Brain microvascular endothelial cell (primary cell): ENCODE measurements around the gene SYT2.
A peak's percentile ranks its signal among the peaks of the same experiment; 100 is the strongest.
"Not testable (repeated sequence)": the region's sequence is repeated elsewhere in the genome, so short reads cannot be mapped to it uniquely, and the experiment has no call there.

Experiments used
- DNase-seq: peaks from one replicate; pipeline ENCODE4 v3.0.0-alpha.2; 2020
- H3K27ac ChIP-seq: fragments of 250-450 bp; sonication (Bioruptor Pico); 2 replicates; pipeline ENCODE4 v1.5.1; 2020; ENCODE audit warnings: mild to moderate bottlenecking, moderate library complexity
- H3K27me3 ChIP-seq: fragments of 250-450 bp; sonication (Bioruptor Pico); replicated peaks from 2 replicates; pipeline ENCODE4 v1.5.1; 2020; ENCODE audit warnings: mild to moderate bottlenecking
- H3K36me3 ChIP-seq: fragments of 250-450 bp; sonication (Bioruptor Pico); replicated peaks from 2 replicates; pipeline ENCODE4 v1.5.1; 2020; ENCODE audit warnings: mild to moderate bottlenecking
- H3K4me3 ChIP-seq: 2 replicates; pipeline ENCODE4 v1.5.1; 2011; ENCODE audit warnings: low read depth, mild to moderate bottlenecking, control low read depth, low read length, moderate library complexity
- CTCF ChIP-seq: IDR thresholded peaks from 2 replicates; pipeline ENCODE4 v1.5.1; 2011; ENCODE audit warnings: low read depth, mild to moderate bottlenecking, moderate library complexity, low read length, control low read depth, inconsistent platforms; ENCODE audit errors: missing control alignments
- in situ Hi-C: cut with HindIII; loops from 2 replicates; pipeline ENCODE4 v1.10.0; 2017; ENCODE audit warnings: low sequenced_read_pairs, low pct_ligation_motif_present

Gene SYT2

GRCh38 chr1:202621446-202621845 is 88.8 kb downstream of the SYT2 start:
- in situ Hi-C loops = no loop called here
- no peak overlapping the region for H3K27ac ChIP-seq
- no peak for TF ChIP-seq CTCF
- no peak for DNase-seq
- H3K36me3 ChIP-seq = no peaks in the 10 kb centered on the region
- no peak overlapping the region for H3K4me3 ChIP-seq
- H3K27me3 ChIP-seq = no peaks in the 10 kb centered on the region

- H3K27me3 ChIP-seq, H3K4me3 ChIP-seq, H3K27ac ChIP-seq, in situ Hi-C loops, H3K36me3 ChIP-seq, DNase-seq: not testable (repeated sequence)
Observed at GRCh38 chr1:202620036-202620435, 90.2 kb downstream of the SYT2 start.

- in situ Hi-C loops = no loop called here
- TF ChIP-seq CTCF = no peak
- H3K36me3 ChIP-seq = no peaks in the 10 kb centered on the region
- H3K27ac ChIP-seq = no peak overlapping the region
- H3K27me3 ChIP-seq = no peaks in the 10 kb centered on the region
- no peak overlapping the region for H3K4me3 ChIP-seq
- no peak for DNase-seq
Observed at GRCh38 chr1:202619505-202619904, 90.7 kb downstream of the SYT2 start.

DNA sequence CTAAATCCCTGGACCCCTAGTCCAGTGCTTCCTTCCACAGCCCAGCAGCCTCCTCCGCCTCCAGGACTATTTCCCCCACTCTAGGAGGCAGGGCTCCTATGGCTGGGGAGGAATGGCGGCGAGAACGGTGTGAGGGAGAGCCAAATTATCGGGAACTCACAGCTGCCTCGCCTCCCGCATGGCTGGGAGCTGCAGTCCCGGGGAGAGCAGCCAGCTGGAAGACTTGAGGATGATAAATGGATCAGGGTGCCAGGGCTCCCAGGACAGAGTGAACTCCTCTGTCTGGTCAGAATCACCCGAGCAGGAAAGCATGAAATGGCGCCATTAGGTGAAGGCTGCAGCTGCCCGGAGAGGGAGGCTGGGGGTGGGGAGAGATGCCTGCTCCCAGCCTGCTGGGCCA is 91.2 kb downstream of the SYT2 start:
- H3K27me3 ChIP-seq, H3K4me3 ChIP-seq, H3K36me3 ChIP-seq, in situ Hi-C loops, H3K27ac ChIP-seq, DNase-seq: not testable (repeated sequence)

DNA sequence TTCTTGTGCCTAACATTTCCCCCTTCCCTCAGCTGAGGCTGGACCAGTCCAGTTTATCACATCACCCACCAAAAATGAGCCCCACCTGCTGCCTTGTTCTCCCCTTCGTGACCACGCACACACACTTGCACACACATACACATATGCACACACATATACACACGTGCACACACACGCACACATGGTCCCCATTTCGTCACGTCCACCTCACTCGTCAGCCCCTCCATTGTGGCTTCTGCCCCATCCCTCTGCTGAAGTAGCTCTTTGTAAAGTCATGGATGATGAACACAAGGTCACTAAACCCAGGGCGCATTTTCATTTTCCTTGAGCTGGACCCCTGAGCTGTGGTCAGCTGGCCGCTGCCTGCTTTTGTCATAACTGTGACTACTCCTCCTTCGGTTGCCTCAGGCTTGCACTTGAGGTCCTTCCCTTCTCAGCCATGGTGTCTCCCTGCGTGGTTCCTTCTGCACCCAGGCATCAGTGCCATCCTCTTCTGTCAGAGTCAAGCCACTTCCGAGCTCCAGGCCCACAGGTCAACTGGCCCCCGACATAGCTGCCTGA is 93.8 kb downstream of the SYT2 start:
- Histone ChIP-seq H3K4me3 (no peak overlapping the region), H3K36me3 (no peaks in the 10 kb centered on the region), H3K27ac (no peak overlapping the region), H3K27me3 (no peaks in the 10 kb centered on the region)
- no peak for DNase-seq
- in situ Hi-C loops = no loop called here
- no peak for TF ChIP-seq CTCF

GRCh38 chr1:202615501-202616354 is 94.5 kb downstream of the SYT2 start:
- no peaks in the 10 kb centered on the region for H3K36me3 ChIP-seq
- no peak for TF ChIP-seq CTCF
- H3K4me3 ChIP-seq = no peak overlapping the region
- H3K27me3 ChIP-seq = no peaks in the 10 kb centered on the region
- no peak overlapping the region for H3K27ac ChIP-seq
- DNase-seq = peak; percentile 53
- in situ Hi-C loops = no loop called here

GRCh38 chr1:202615208-202615500 is 95.1 kb downstream of the SYT2 start:
- H3K27me3 ChIP-seq, DNase-seq, H3K36me3 ChIP-seq, H3K4me3 ChIP-seq, H3K27ac ChIP-seq, in situ Hi-C loops: not testable (repeated sequence)

DNA sequence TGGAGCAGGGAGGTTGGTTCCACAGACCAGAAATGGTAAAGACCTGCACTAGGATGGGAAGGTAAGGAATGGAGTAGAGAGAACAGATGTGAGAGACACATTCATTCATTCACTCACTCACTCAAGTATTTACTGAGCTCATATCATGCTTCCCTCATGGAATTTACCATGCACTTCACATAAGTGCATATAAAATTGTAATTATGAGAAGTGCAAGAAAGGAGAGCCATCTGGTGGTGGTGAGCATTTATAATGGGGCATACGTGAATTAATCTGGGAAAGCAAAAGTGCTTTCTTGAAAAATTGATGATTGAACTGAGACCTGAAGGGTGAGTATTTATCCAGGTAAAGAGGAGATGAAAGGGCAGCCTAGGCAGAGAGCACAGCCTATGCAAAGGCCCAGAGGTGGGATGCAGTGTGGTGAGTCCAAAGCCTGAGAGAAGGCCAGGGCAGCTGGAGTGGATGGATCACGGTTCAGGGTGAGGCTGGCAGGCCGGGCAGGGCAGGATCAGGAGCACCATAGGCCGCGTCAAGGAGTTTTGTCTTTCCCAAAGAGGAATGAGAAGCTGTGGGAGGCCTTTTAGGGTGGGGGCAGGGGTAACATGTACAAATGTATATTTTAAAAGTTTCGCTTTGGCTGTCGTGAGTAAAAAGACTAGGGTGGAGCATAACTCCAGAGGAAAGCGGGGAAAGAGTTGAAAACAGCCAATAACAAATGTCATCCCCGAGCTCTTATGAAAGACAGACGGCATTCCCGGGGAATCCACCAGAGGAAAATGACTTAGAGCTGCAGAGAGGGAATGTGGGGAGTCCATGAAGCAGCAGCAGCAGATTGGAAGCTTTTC is 95.7 kb downstream of the SYT2 start:
- H3K27ac ChIP-seq, H3K4me3 ChIP-seq, in situ Hi-C loops, H3K27me3 ChIP-seq, H3K36me3 ChIP-seq: not testable (repeated sequence)
- DNase-seq = peak; percentile 45
